HCT116 (cell line): ENCODE measurements around the gene FAM83F. TPM values are rescaled to one million over a fixed set of nuclear protein-coding genes. Genes with fewer than 3 reads are reported as not detected.

Source experiments
- ATAC-seq: fragments of 200-7000 bp; cut with Tn5 transposase; 2 replicates; pipeline ENCODE4 v1.9.1; 2020; ENCODE audit warnings: mild to moderate bottlenecking, moderate library complexity
- BruUV-seq: library from RNA; stranded (reverse); fragments of 400-500 nt; replicated peaks from 2 replicates; lab custom pipeline; 2021; lab: Mats Ljungman, UMichigan
- CTCF ChIA-PET: fragments of 300-600 bp; sonication (Branson Sonifier 250); formaldehyde crosslinking; loops from one replicate; lab custom pipeline; 2021; ENCODE audit warnings: antibody characterized with exemption; lab: Charles Lee
- POLR2A ChIA-PET: fragments of 300-600, 350-600 bp; sonication (Branson Sonifier 250); formaldehyde crosslinking; loops from one replicate; lab custom pipeline; 2021; ENCODE audit warnings: antibody characterized with exemption; lab: Charles Lee
- RAD21 ChIA-PET, 2 experiments: fragments of 300-600 bp; sonication (Branson Sonifier 250); formaldehyde crosslinking; loops; one replicate each; lab custom pipeline; 2023; ENCODE audit warnings: low total read pairs in 2 of 2; ENCODE audit not compliant: uncharacterized antibody in 2 of 2, unreplicated experiment in 2 of 2, low non-redundant PET in 1 of 2; lab: Charles Lee
- DNase-seq: peaks from one replicate; pipeline ENCODE4 v3.0.0-alpha.2; 2010; ENCODE audit warnings: low read depth, low spot score
- H2AFZ ChIP-seq: fragments of 200-600 bp; shearing (Covaris generic), sonication (generic); 2 replicates; pipeline ENCODE4 v1.6.1; 2017; ENCODE audit warnings: low read depth, mixed run types, mixed read lengths, antibody characterized with exemption, low read length; ENCODE audit not compliant: poor library complexity, severe bottlenecking
- H3K27ac ChIP-seq: 2 replicates; pipeline ENCODE4 v1.5.1; 2012; ENCODE audit warnings: low read depth, low read length
- H3K27me3 ChIP-seq: fragments of 200-600 bp; sonication (generic); 2 replicates; pipeline ENCODE4 v1.6.1; 2016; ENCODE audit warnings: mixed run types, low read length, mixed read lengths; ENCODE audit not compliant: insufficient read depth
- H3K36me3 ChIP-seq, 2 experiments: fragments of 200-500 bp in 1 of 2; fragments of 200-600 bp in 1 of 2; sonication (Bioruptor generic) in 1 of 2; sonication (generic) in 1 of 2; 2 replicates each; pipeline versions ENCODE4 v1.5.1 to v1.6.1; 2014 to 2016; ENCODE audit warnings: low read length in 2 of 2, inconsistent platforms in 1 of 2, mixed read lengths in 1 of 2, mixed run types in 1 of 2; ENCODE audit not compliant: insufficient read depth in 2 of 2, control insufficient read depth in 1 of 2
- H3K4me1 ChIP-seq, 2 experiments: fragments of 200-600 bp in 1 of 2; sonication (generic) in 1 of 2; 2 replicates each; pipeline versions ENCODE4 v1.5.1 to v1.6.1; 2012 to 2017; ENCODE audit warnings: low read length in 2 of 2, inconsistent platforms in 1 of 2, mild to moderate bottlenecking in 1 of 2, mixed read lengths in 1 of 2, mixed run types in 1 of 2, moderate library complexity in 1 of 2; ENCODE audit not compliant: insufficient read depth in 2 of 2, control insufficient read depth in 1 of 2
- H3K4me2 ChIP-seq: fragments of 200-600 bp; sonication (generic); 2 replicates; pipeline ENCODE4 v1.6.1; 2017; ENCODE audit warnings: mixed run types, low read length, mixed read lengths
- H3K4me3 ChIP-seq, 2 experiments: fragments of 200-600 bp in 1 of 2; sonication (generic) in 1 of 2; replicated peaks in 1 of 2; 2 replicates each; pipeline ENCODE4 v1.5.1; 2011 to 2016; ENCODE audit warnings: low read length in 2 of 2, control low read depth in 1 of 2, low read depth in 1 of 2, mild to moderate bottlenecking in 1 of 2, mixed read lengths in 1 of 2, mixed run types in 1 of 2
- H3K79me2 ChIP-seq: fragments of 200-600 bp; sonication (generic); 2 replicates; pipeline ENCODE4 v1.6.1; 2017; ENCODE audit warnings: mild to moderate bottlenecking, mixed run types, low read length, moderate library complexity, mixed read lengths; ENCODE audit not compliant: insufficient read depth
- H3K9ac ChIP-seq: fragments of 200-600 bp; sonication (generic); 2 replicates; pipeline ENCODE4 v1.6.1; 2016; ENCODE audit warnings: low read length, mixed read lengths
- H3K9me2 ChIP-seq: fragments of 200-600 bp; sonication (generic), shearing (Covaris generic); 2 replicates; pipeline ENCODE4 v1.6.1; 2017; ENCODE audit warnings: mixed run types, mild to moderate bottlenecking, moderate library complexity; ENCODE audit not compliant: insufficient read depth
- H3K9me3 ChIP-seq, 2 experiments: fragments of 200-500 bp in 1 of 2; fragments of 200-600 bp in 1 of 2; sonication (Bioruptor generic) in 1 of 2; sonication (generic) in 1 of 2; 2 replicates each; pipeline ENCODE4 v1.6.1; 2014 to 2017; ENCODE audit warnings: low read length in 2 of 2, mixed read lengths in 2 of 2, inconsistent platforms in 1 of 2, low read depth in 1 of 2, mild to moderate bottlenecking in 1 of 2, mixed run types in 1 of 2, moderate library complexity in 1 of 2; ENCODE audit not compliant: control insufficient read depth in 1 of 2, insufficient read depth in 1 of 2
- H4K20me1 ChIP-seq: fragments of 200-600 bp; sonication (generic), shearing (Covaris generic); 2 replicates; pipeline ENCODE4 v1.6.1; 2017; ENCODE audit warnings: mixed run types, mild to moderate bottlenecking, moderate library complexity; ENCODE audit not compliant: insufficient read depth
- ATF3 ChIP-seq: IDR thresholded peaks from 2 replicates; pipeline ENCODE4 v1.6.1; 2012
- CBX3 ChIP-seq: IDR thresholded peaks from 2 replicates; pipeline ENCODE4 v1.6.1; 2012; ENCODE audit warnings: low read depth
- CTCF ChIP-seq, 3 experiments: fragments of 200-600 bp in 1 of 3; sonication (generic) in 1 of 3; IDR thresholded peaks in 2 of 3; conservative IDR thresholded peaks in 1 of 3; 2 replicates each; pipeline ENCODE4 v1.5.1; 2012 to 2017; ENCODE audit warnings: low read depth in 2 of 3, low read length in 2 of 3, antibody characterized with exemption in 1 of 3, borderline replicate concordance in 1 of 3, control low read depth in 1 of 3, mild to moderate bottlenecking in 1 of 3, mixed read lengths in 1 of 3, mixed run types in 1 of 3, moderate library complexity in 1 of 3; ENCODE audit not compliant: insufficient read depth in 1 of 3
- EZH2phosphoT487 ChIP-seq: fragments of 200-600 bp; IDR thresholded peaks from 2 replicates; pipeline ENCODE4 v1.6.1; 2018; ENCODE audit warnings: antibody characterized with exemption, borderline replicate concordance
- POLR2AphosphoS5 ChIP-seq: IDR thresholded peaks from 2 replicates; pipeline ENCODE4 v1.6.1; 2011; ENCODE audit warnings: mild to moderate bottlenecking, low read depth, low read length, moderate library complexity
- SIN3A ChIP-seq: IDR thresholded peaks from 2 replicates; pipeline ENCODE4 v1.6.1; 2012; ENCODE audit warnings: low read depth
- SP1 ChIP-seq: IDR thresholded peaks from 2 replicates; pipeline ENCODE4 v1.6.1; 2012; ENCODE audit warnings: low read depth
- YY1 ChIP-seq: IDR thresholded peaks from 2 replicates; pipeline ENCODE4 v1.6.1; 2011; ENCODE audit warnings: low read length, low read depth, moderate library complexity, mild to moderate bottlenecking; ENCODE audit not compliant: insufficient replicate concordance; ENCODE audit errors: extremely low read depth
- intact Hi-C: fragments of 100-400 bp; cut with micrococcal nuclease; formaldehyde crosslinking; loops from 2 replicates; pipeline ENCODE4 v1.10.0; 2022
- total RNA-seq: library from RNA; stranded (reverse); gene quantifications from one replicate; pipeline ENCODE4 v1.2.1, GENCODE V29; 2021; ENCODE audit not compliant: unreplicated experiment

FAM83F gene
- total RNA-seq, 1 experiment from 2014 or later = 24.5 TPM

GRCh38 chr22:40040927-40041326, 46.2 kb downstream of the FAM83F start:
- CTCF ChIA-PET = interaction anchor here (1.6 kb wide), 1 partner anchor 16 kb away, joined by 4 read pairs; no protein-coding TSS in a partner anchor
- intact Hi-C loops = no loop called here

More at GRCh38 chr22:40040927-40041326, 46.2 kb downstream of the FAM83F start:
- no peak overlapping the region for H2AFZ ChIP-seq
- ChIA-PET POLR2A (interaction anchor here (0.6 kb wide), 1 partner anchor 517 kb away, joined by 3 read pairs; no protein-coding TSS in a partner anchor), RAD21 (no interaction called here)
- DNase-seq (no peak), ATAC-seq (no peak)
- H3K9me3 ChIP-seq = no peaks in the 10 kb centered on the region
- no peaks in the 10 kb centered on the region for H3K79me2 ChIP-seq
- no peaks in the 10 kb centered on the region for H4K20me1 ChIP-seq
- BruUV-seq = no TSS peak
- H3K9ac ChIP-seq = no peak overlapping the region
- H3K27ac ChIP-seq = no peak overlapping the region
- H3K4me1 ChIP-seq = peaks cover 5 to 13% of the 10 kb centered on the region in 2 experiments
- no peaks in the 10 kb centered on the region for H3K27me3 ChIP-seq
- no peak overlapping the region for H3K4me3 ChIP-seq
- no peaks in the 10 kb centered on the region for H3K36me3 ChIP-seq
- no peaks in the 10 kb centered on the region for H3K9me2 ChIP-seq
- no peak overlapping the region for H3K4me2 ChIP-seq
- TF ChIP-seq CBX3 = no peak
- TF ChIP-seq SP1 = no peak
- no peak for TF ChIP-seq ATF3
- no peak for TF ChIP-seq CTCF (IDR thresholded peaks at IDR 0.05 in 2 of 3, conservative IDR thresholded peaks at IDR 0.05 in 1 of 3; ENCODE audit: borderline replicate concordance in 1 of 3, insufficient read depth in 1 of 3, low read depth in 2 of 3, low read length in 2 of 3)
- no peak for TF ChIP-seq SIN3A
- no peak for TF ChIP-seq YY1
- no peak for TF ChIP-seq POLR2AphosphoS5
- TF ChIP-seq EZH2phosphoT487 = no peak
